HFFc6 (cell line): ENCODE results near the gene DNM1. TPM values are rescaled to one million over a fixed set of nuclear protein-coding genes. Genes with fewer than 3 reads are reported as not detected.
"Not testable (repeated sequence)": the region's sequence is repeated elsewhere in the genome, so short reads cannot be mapped to it uniquely, and the experiment has no call there.

ENCODE experiments used
- DNase-seq: peaks from one replicate; pipeline ENCODE4 v3.0.0-alpha.2; 2018
- H3K27ac Mint-ChIP-seq: 2 replicates; pipeline ENCODE4 v1.8.0; 2020; ENCODE audit warnings: mild to moderate bottlenecking, mixed read lengths
- H3K27me3 Mint-ChIP-seq: 2 replicates; pipeline ENCODE4 v1.8.0; 2021; ENCODE audit warnings: mild to moderate bottlenecking, moderate library complexity, mixed read lengths; ENCODE audit not compliant: insufficient read depth
- H3K36me3 Mint-ChIP-seq: 2 replicates; pipeline ENCODE4 v1.8.0; 2021; ENCODE audit warnings: low read depth, mixed read lengths
- H3K4me1 Mint-ChIP-seq: 2 replicates; pipeline ENCODE4 v1.8.0; 2020; ENCODE audit warnings: low read depth, mixed read lengths
- H3K4me3 Mint-ChIP-seq: 2 replicates; pipeline ENCODE4 v1.8.0; 2020; ENCODE audit warnings: mild to moderate bottlenecking, moderate library complexity, mixed read lengths
- H3K9me3 Mint-ChIP-seq: 2 replicates; pipeline ENCODE4 v1.8.0; 2020; ENCODE audit warnings: mild to moderate bottlenecking, mixed read lengths
- CTCF ChIP-seq: fragments of 200-600 bp; sonication (generic); IDR thresholded peaks from 2 replicates; pipeline ENCODE4 v1.5.0; 2021; ENCODE audit warnings: antibody characterized with exemption, mild to moderate bottlenecking
- total RNA-seq, 6 experiments: library from RNA; stranded (reverse); fragmentation: NEBNext Ultra II Directional; extraction: Animal tissue kit (Norgen Biotek cat#: 25700); gene quantifications; 2 replicates in 1 of 6; 3 replicates in 5 of 6; pipeline ENCODE4 v1.2.3, GENCODE V29; 2021

Gene DNM1
- total RNA-seq, 6 experiments from 2014 or later, result 17.4 to 38.2 (median 32.7) TPM

DNA sequence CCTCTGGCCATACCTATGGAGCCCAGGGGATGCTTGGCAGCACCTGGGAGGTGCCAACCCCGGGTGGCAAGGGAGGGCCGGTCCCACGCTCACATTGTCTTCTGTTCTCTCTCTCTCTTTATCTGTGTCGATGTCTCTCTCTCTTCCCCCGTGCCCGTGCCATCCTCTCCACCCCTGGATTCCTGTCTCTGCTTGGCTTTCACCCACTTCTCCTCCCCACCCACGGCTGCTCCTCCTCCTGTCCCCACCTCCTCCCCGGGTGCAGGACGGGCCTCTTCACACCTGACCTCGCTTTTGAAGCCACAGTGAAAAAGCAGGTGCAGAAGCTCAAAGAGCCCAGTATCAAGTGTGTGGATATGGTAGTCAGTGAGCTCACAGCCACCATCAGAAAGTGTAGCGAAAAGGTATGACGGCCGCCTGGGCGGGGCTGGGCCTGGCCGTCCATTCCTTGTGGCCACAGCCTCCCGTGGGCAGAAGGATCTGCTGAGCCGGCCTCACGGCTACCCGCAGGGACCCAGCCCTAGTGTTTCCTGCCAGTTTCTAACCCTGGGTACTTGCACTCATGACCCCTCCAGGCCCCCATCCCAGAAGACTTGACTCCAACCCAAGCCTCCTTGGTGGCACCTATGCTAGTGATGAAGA, 22.7 kb downstream of the DNM1 start:
- H3K9me3 Mint-ChIP-seq, result no peaks in the 10 kb centered on the region
- no peak for TF ChIP-seq CTCF
- DNase-seq, result no peak
- H3K4me3 Mint-ChIP-seq, result no peak overlapping the region
- no peak overlapping the region for H3K27ac Mint-ChIP-seq
- H3K36me3 Mint-ChIP-seq, result no peaks in the 10 kb centered on the region
- no peaks in the 10 kb centered on the region for H3K4me1 Mint-ChIP-seq
- peaks cover 2% of the 10 kb centered on the region; the same call in 1 of the 2 replicates for H3K27me3 Mint-ChIP-seq

GRCh38 chr9:128226412-128226801, 23.2 kb downstream of the DNM1 start:
- Mint-ChIP-seq H3K9me3 (no peaks in the 10 kb centered on the region), H3K36me3 (no peaks in the 10 kb centered on the region), H3K27me3 (peaks cover 2% of the 10 kb centered on the region; the same call in 1 of the 2 replicates), H3K4me3 (no peak overlapping the region), H3K4me1 (no peaks in the 10 kb centered on the region), H3K27ac (no peak overlapping the region)
- no peak for TF ChIP-seq CTCF
- DNase-seq, result no peak

- not testable (repeated sequence) for H3K4me3 Mint-ChIP-seq
These were observed 27.7 kb downstream of the DNM1 start for GRCh38 chr9:128230897-128231296.

GRCh38 chr9:128231638-128232527, 28.7 kb downstream of the DNM1 start:
- no peak for TF ChIP-seq CTCF
- Mint-ChIP-seq H3K4me3 (no peak overlapping the region), H3K27me3 (no peaks in the 10 kb centered on the region), H3K9me3 (no peaks in the 10 kb centered on the region), H3K27ac (no peak overlapping the region), H3K4me1 (peaks cover 10% of the 10 kb centered on the region; the same call in 1 of the 2 replicates), H3K36me3 (peaks cover 13% of the 10 kb centered on the region; the same call in 1 of the 2 replicates)
- DNase-seq, result no peak

More at GRCh38 chr9:128230897-128231296, 27.7 kb downstream of the DNM1 start:
- H3K36me3 Mint-ChIP-seq, H3K27me3 Mint-ChIP-seq, DNase-seq, H3K27ac Mint-ChIP-seq, H3K9me3 Mint-ChIP-seq, H3K4me1 Mint-ChIP-seq: not testable (repeated sequence)

GRCh38 chr9:128232528-128233428, 29.6 kb downstream of the DNM1 start:
- TF ChIP-seq CTCF, result no peak
- Mint-ChIP-seq H3K27me3 (no peaks in the 10 kb centered on the region), H3K27ac (no peak overlapping the region), H3K4me1 (peaks cover 13% of the 10 kb centered on the region; the same call in 1 of the 2 replicates), H3K36me3 (peaks cover 13% of the 10 kb centered on the region; the same call in 1 of the 2 replicates), H3K4me3 (no peak overlapping the region), H3K9me3 (no peaks in the 10 kb centered on the region)
- no peak for DNase-seq
